ENCODE data around the gene BCAR3.
"Not testable (repeated sequence)": the region's sequence is repeated elsewhere in the genome, so short reads cannot be mapped to it uniquely, and the experiment has no call there.

Gene BCAR3

GRCh38 chr1:93591676-93592550, 89.7 kb downstream of the BCAR3 start:
- Histone ChIP-seq H3K27ac (replicated peaks; ENCODE audit: low read length) (no peak overlapping the region), H3K9me3 (replicated peaks in 1 of 2; ENCODE audit: control insufficient read depth in 2 of 2, insufficient read depth in 1 of 2, low read depth in 1 of 2, low read length in 2 of 2) (no peaks in the 10 kb centered on the region), H3K4me3 (ENCODE audit: low read length in 2 of 2) (no peak overlapping the region), H2BK15ac (ENCODE audit: low read length) (peak overlapping the region; percentile 5), H4K91ac (ENCODE audit: low read depth, low read length, poor library complexity) (no peak overlapping the region), H3K9ac (ENCODE audit: low read depth, low read length, poor library complexity) (no peak overlapping the region), H2AK5ac (ENCODE audit: low read depth, low read length) (no peak overlapping the region), H3K4me1 (ENCODE audit: control insufficient read depth in 2 of 2, insufficient read depth in 1 of 2, low read depth in 1 of 2, low read length in 2 of 2) (peaks cover 0 to 10% of the 10 kb centered on the region in 2 donors), H3K4ac (ENCODE audit: low read length) (no peak overlapping the region), H2BK12ac (ENCODE audit: low read length) (no peak overlapping the region), H4K8ac (ENCODE audit: low read depth, low read length) (no peak overlapping the region), H3K27me3 (ENCODE audit: control insufficient read depth in 3 of 3, insufficient read depth in 3 of 3, low read depth in 1 of 3, low read length in 3 of 3) (no peaks in the 10 kb centered on the region), H3K79me1 (ENCODE audit: low read depth, low read length) (no peaks in the 10 kb centered on the region), H2BK120ac (ENCODE audit: low read depth, low read length) (no peak overlapping the region), H2BK5ac (ENCODE audit: low read length) (no peak overlapping the region), H3K14ac (ENCODE audit: low read length) (no peak overlapping the region), H3K23ac (ENCODE audit: low read depth, low read length, poor library complexity) (no peak overlapping the region), H3K18ac (ENCODE audit: low read length) (no peak overlapping the region), H3K4me2 (ENCODE audit: insufficient read depth, low read length, poor library complexity, severe bottlenecking) (no peak overlapping the region), H2AFZ (ENCODE audit: low read length) (no peak overlapping the region), H3K36me3 (replicated peaks in 1 of 2; ENCODE audit: control insufficient read depth in 2 of 2, insufficient read depth in 2 of 2, low read length in 2 of 2) (peaks cover 18 to 55% of the 10 kb centered on the region in 2 donors)
- no CpG with 5 or more reads among the region's 17 CpGs for WGBS, 2 donors (ENCODE audit: extremely low coverage in 2 of 2, insufficient read length in 2 of 2, insufficient replicate concordance in 1 of 2)
- no peak for DNase-seq (ENCODE audit: low spot score)

- H3K4ac ChIP-seq (ENCODE audit: low read length); H3K4me3 ChIP-seq (ENCODE audit: low read length in 2 of 2); H3K18ac ChIP-seq (ENCODE audit: low read length); H3K4me1 ChIP-seq (ENCODE audit: control insufficient read depth in 2 of 2, insufficient read depth in 1 of 2, low read depth in 1 of 2, low read length in 2 of 2); H3K27ac ChIP-seq (replicated peaks; ENCODE audit: low read length); H4K91ac ChIP-seq (ENCODE audit: low read depth, low read length, poor library complexity); H3K27me3 ChIP-seq (ENCODE audit: control insufficient read depth in 3 of 3, insufficient read depth in 3 of 3, low read depth in 1 of 3, low read length in 3 of 3); H3K23ac ChIP-seq (ENCODE audit: low read depth, low read length, poor library complexity); H2BK15ac ChIP-seq (ENCODE audit: low read length); H3K79me1 ChIP-seq (ENCODE audit: low read depth, low read length); H3K9ac ChIP-seq (ENCODE audit: low read depth, low read length, poor library complexity); H2BK5ac ChIP-seq (ENCODE audit: low read length); H2AK5ac ChIP-seq (ENCODE audit: low read depth, low read length); DNase-seq (ENCODE audit: low spot score); H3K9me3 ChIP-seq (replicated peaks in 1 of 2; ENCODE audit: control insufficient read depth in 2 of 2, insufficient read depth in 1 of 2, low read depth in 1 of 2, low read length in 2 of 2); H2BK120ac ChIP-seq (ENCODE audit: low read depth, low read length); H4K8ac ChIP-seq (ENCODE audit: low read depth, low read length); H2AFZ ChIP-seq (ENCODE audit: low read length); H3K14ac ChIP-seq (ENCODE audit: low read length); H3K4me2 ChIP-seq (ENCODE audit: insufficient read depth, low read length, poor library complexity, severe bottlenecking); H2BK12ac ChIP-seq (ENCODE audit: low read length): not testable (repeated sequence)
- no CpG with 5 or more reads among the region's 3 CpGs for WGBS, 2 donors (ENCODE audit: extremely low coverage in 2 of 2, insufficient read length in 2 of 2, insufficient replicate concordance in 1 of 2)
- peaks cover 18 to 61% of the 10 kb centered on the region in 2 donors for H3K36me3 ChIP-seq (replicated peaks in 1 of 2; ENCODE audit: control insufficient read depth in 2 of 2, insufficient read depth in 2 of 2, low read length in 2 of 2)
These were observed 90.4 kb downstream of the BCAR3 start for GRCh38 chr1:93591291-93591675.

GRCh38 chr1:93588955-93589354, 92.7 kb downstream of the BCAR3 start:
- Histone ChIP-seq H2BK15ac (ENCODE audit: low read length) (no peak overlapping the region), H2AK5ac (ENCODE audit: low read depth, low read length) (no peak overlapping the region), H3K9ac (ENCODE audit: low read depth, low read length, poor library complexity) (peak overlapping the region; percentile 76), H3K4me3 (ENCODE audit: low read length in 2 of 2) (peak overlapping the region in 1 of 2 donors; percentile 65), H3K79me1 (ENCODE audit: low read depth, low read length) (no peaks in the 10 kb centered on the region), H4K8ac (ENCODE audit: low read depth, low read length) (no peak overlapping the region), H3K27me3 (ENCODE audit: control insufficient read depth in 3 of 3, insufficient read depth in 3 of 3, low read depth in 1 of 3, low read length in 3 of 3) (no peaks in the 10 kb centered on the region), H3K4ac (ENCODE audit: low read length) (no peak overlapping the region), H3K36me3 (replicated peaks in 1 of 2; ENCODE audit: control insufficient read depth in 2 of 2, insufficient read depth in 2 of 2, low read length in 2 of 2) (peaks cover 18 to 84% of the 10 kb centered on the region in 2 donors), H3K9me3 (replicated peaks in 1 of 2; ENCODE audit: control insufficient read depth in 2 of 2, insufficient read depth in 1 of 2, low read depth in 1 of 2, low read length in 2 of 2) (no peaks in the 10 kb centered on the region), H3K4me2 (ENCODE audit: insufficient read depth, low read length, poor library complexity, severe bottlenecking) (no peak overlapping the region), H4K91ac (ENCODE audit: low read depth, low read length, poor library complexity) (no peak overlapping the region), H3K14ac (ENCODE audit: low read length) (no peak overlapping the region), H3K27ac (replicated peaks; ENCODE audit: low read length) (no peak overlapping the region), H2BK5ac (ENCODE audit: low read length) (no peak overlapping the region), H3K23ac (ENCODE audit: low read depth, low read length, poor library complexity) (no peak overlapping the region), H2BK120ac (ENCODE audit: low read depth, low read length) (no peak overlapping the region), H3K18ac (ENCODE audit: low read length) (no peak overlapping the region), H2AFZ (ENCODE audit: low read length) (no peak overlapping the region), H3K4me1 (ENCODE audit: control insufficient read depth in 2 of 2, insufficient read depth in 1 of 2, low read depth in 1 of 2, low read length in 2 of 2) (peaks cover 0 to 3% of the 10 kb centered on the region in 2 donors), H2BK12ac (ENCODE audit: low read length) (no peak overlapping the region)
- no CpG with 5 or more reads among the region's 20 CpGs for WGBS, 2 donors (ENCODE audit: extremely low coverage in 2 of 2, insufficient read length in 2 of 2, insufficient replicate concordance in 1 of 2)
- no peak for DNase-seq (ENCODE audit: low spot score)

GRCh38 chr1:93588206-93588605, 93.4 kb downstream of the BCAR3 start:
- H2BK5ac ChIP-seq (ENCODE audit: low read length), result no peak overlapping the region
- H4K8ac ChIP-seq (ENCODE audit: low read depth, low read length), result no peak overlapping the region
- H3K18ac ChIP-seq (ENCODE audit: low read length), result no peak overlapping the region
- no peak overlapping the region for H2AFZ ChIP-seq (ENCODE audit: low read length)
- no peak overlapping the region for H3K23ac ChIP-seq (ENCODE audit: low read depth, low read length, poor library complexity)
- H3K4ac ChIP-seq (ENCODE audit: low read length), result no peak overlapping the region
- H3K4me2 ChIP-seq (ENCODE audit: insufficient read depth, low read length, poor library complexity, severe bottlenecking), result no peak overlapping the region
- no peak overlapping the region for H2BK120ac ChIP-seq (ENCODE audit: low read depth, low read length)
- H3K4me1 ChIP-seq (ENCODE audit: control insufficient read depth in 2 of 2, insufficient read depth in 1 of 2, low read depth in 1 of 2, low read length in 2 of 2), result peaks cover 0 to 3% of the 10 kb centered on the region in 2 donors
- no peaks in the 10 kb centered on the region for H3K27me3 ChIP-seq (ENCODE audit: control insufficient read depth in 3 of 3, insufficient read depth in 3 of 3, low read depth in 1 of 3, low read length in 3 of 3)
- no peak for DNase-seq (ENCODE audit: low spot score)
- no peak overlapping the region for H4K91ac ChIP-seq (ENCODE audit: low read depth, low read length, poor library complexity)
- no peaks in the 10 kb centered on the region for H3K9me3 ChIP-seq (replicated peaks in 1 of 2; ENCODE audit: control insufficient read depth in 2 of 2, insufficient read depth in 1 of 2, low read depth in 1 of 2, low read length in 2 of 2)
- no peak overlapping the region for H3K14ac ChIP-seq (ENCODE audit: low read length)
- peaks cover 24 to 91% of the 10 kb centered on the region in 2 donors for H3K36me3 ChIP-seq (replicated peaks in 1 of 2; ENCODE audit: control insufficient read depth in 2 of 2, insufficient read depth in 2 of 2, low read length in 2 of 2)
- no peak overlapping the region for H2AK5ac ChIP-seq (ENCODE audit: low read depth, low read length)
- H3K79me1 ChIP-seq (ENCODE audit: low read depth, low read length), result no peaks in the 10 kb centered on the region
- H3K9ac ChIP-seq (ENCODE audit: low read depth, low read length, poor library complexity), result no peak overlapping the region
- H3K27ac ChIP-seq (replicated peaks; ENCODE audit: low read length), result no peak overlapping the region
- no peak overlapping the region for H3K4me3 ChIP-seq (ENCODE audit: low read length in 2 of 2)
- WGBS, 2 donors (ENCODE audit: extremely low coverage in 2 of 2, insufficient read length in 2 of 2, insufficient replicate concordance in 1 of 2), result no CpG with 5 or more reads among the region's 6 CpGs
- no peak overlapping the region for H2BK12ac ChIP-seq (ENCODE audit: low read length)
- no peak overlapping the region for H2BK15ac ChIP-seq (ENCODE audit: low read length)
